Embryonic facial prominence (tissue), 1 donor: ENCODE data around the gene NEURL4.

Experiments used
- DNase-seq: peaks from one replicate; pipeline ENCODE4 v3.0.0-alpha.2; 2016; ENCODE audit errors: extremely low spot score

The NEURL4 gene

GRCh38 chr17:7304179-7304578 lies 25.0 kb downstream of the NEURL4 start:
- DNase-seq, result no peak

- peak; percentile 48 for DNase-seq
Observed at GRCh38 chr17:7296189-7296861, 32.8 kb downstream of the NEURL4 start.

- no peak for DNase-seq
Observed at GRCh38 chr17:7295230-7296180, 33.6 kb downstream of the NEURL4 start.

GRCh38 chr17:7294614-7295153 lies 34.5 kb downstream of the NEURL4 start, which contains the start of gene YBX2:
TSS of gene YBX2 (minus strand) at chr17:7294639. CDS start at chr17:7294500, 139 bp downstream.
- no peak for DNase-seq

- DNase-seq, result no peak
Observed at GRCh38 chr17:7293816-7294613, 35.1 kb downstream of the NEURL4 start.

- DNase-seq, result no peak
Observed at GRCh38 chr17:7293159-7293558, 36.0 kb downstream of the NEURL4 start.

GRCh38 chr17:7292729-7293128 lies 36.4 kb downstream of the NEURL4 start:
- DNase-seq, result no peak

- no peak for DNase-seq
Observed at GRCh38 chr17:7292194-7292593, 36.9 kb downstream of the NEURL4 start.

GRCh38 chr17:7290685-7291084 lies 38.5 kb downstream of the NEURL4 start:
- no peak for DNase-seq

GRCh38 chr17:7290166-7290565 lies 39.0 kb downstream of the NEURL4 start:
- DNase-seq, result no peak

GRCh38 chr17:7289256-7290032 lies 39.7 kb downstream of the NEURL4 start:
- no peak for DNase-seq

GRCh38 chr17:7285679-7286078 lies 43.5 kb downstream of the NEURL4 start:
- DNase-seq, result no peak

GRCh38 chr17:7284911-7285310 lies 44.2 kb downstream of the NEURL4 start:
- no peak for DNase-seq

GRCh38 chr17:7283471-7284216 lies 45.5 kb downstream of the NEURL4 start:
- no peak for DNase-seq

- no peak for DNase-seq
Observed at GRCh38 chr17:7282752-7283321, 46.3 kb downstream of the NEURL4 start.

- DNase-seq, result no peak
Observed at GRCh38 chr17:7281953-7282751, 47.0 kb downstream of the NEURL4 start.

- peak; percentile 85 for DNase-seq
Observed at GRCh38 chr17:7281074-7281952, 47.8 kb downstream of the NEURL4 start, which contains the start of gene SLC2A4. TSS of gene SLC2A4 (plus strand) at chr17:7281718. CDS start at chr17:7281935, 217 bp downstream.
